ENCODE data around the gene TIGD1.

DNA sequence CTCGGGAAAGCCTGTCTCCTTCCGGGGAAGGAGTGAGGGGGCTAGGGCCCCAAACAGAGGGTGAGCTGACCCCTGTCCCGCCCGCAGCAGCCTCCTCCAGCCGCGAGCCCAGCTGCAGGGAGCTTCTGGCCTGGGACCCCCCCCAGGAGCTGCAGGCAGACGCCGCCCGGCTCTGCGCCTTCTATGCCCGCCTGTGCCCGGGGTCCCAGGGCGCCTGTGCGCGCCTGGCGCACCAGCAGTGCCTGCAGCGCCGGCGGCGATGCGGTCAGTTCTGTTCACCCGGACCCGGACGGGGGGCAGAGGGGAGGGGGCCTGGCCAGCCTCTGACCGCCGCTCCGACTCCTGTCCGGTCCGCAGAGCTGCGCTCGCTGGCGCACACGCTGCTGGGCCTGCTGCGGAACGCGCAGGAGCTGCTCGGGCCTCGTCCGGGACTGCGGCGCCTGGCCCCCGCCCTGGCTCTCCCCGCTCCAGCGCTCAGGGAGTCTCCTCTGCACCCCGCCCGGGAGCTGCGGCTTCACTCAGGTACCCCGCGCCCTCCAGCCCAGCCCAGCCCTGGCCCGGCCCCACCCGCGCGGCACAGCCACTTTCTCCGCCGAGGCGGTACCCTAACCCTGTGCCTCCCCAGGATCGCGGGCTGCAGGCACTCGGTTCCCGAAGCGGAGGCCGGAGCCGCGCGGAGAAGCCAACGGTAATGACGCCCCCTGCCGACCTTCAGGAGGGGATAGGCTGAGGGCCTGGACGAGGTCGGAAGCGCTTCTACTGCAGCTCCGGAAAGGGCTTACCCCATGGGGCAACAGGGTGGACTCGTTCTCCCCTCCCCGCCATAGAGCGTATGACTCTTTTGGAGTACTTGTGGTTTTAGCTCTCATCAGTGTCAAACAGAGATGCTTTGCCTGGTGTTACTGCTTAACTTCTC, 26.4 kb downstream of the TIGD1 start:
- TF ChIP-seq, protein P1, sequence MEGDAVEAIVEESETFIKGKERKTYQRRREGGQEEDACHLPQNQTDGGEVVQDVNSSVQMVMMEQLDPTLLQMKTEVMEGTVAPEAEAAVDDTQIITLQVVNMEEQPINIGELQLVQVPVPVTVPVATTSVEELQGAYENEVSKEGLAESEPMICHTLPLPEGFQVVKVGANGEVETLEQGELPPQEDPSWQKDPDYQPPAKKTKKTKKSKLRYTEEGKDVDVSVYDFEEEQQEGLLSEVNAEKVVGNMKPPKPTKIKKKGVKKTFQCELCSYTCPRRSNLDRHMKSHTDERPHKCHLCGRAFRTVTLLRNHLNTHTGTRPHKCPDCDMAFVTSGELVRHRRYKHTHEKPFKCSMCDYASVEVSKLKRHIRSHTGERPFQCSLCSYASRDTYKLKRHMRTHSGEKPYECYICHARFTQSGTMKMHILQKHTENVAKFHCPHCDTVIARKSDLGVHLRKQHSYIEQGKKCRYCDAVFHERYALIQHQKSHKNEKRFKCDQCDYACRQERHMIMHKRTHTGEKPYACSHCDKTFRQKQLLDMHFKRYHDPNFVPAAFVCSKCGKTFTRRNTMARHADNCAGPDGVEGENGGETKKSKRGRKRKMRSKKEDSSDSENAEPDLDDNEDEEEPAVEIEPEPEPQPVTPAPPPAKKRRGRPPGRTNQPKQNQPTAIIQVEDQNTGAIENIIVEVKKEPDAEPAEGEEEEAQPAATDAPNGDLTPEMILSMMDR (IDR thresholded peaks at IDR 0.05; ENCODE audit: low read depth, low read length) = peak; percentile 55
- no peak for TF ChIP-seq POLR2A (IDR thresholded peaks at IDR 0.05; ENCODE audit: extremely low read depth, insufficient read length)
